HG03045 (cell line): ENCODE measurements around the gene METTL26.

Source experiments
- ATAC-seq: cut with Tn5 transposase; IDR thresholded peaks from one replicate; pipeline ENCODE4 v1.9.1; 2021; ENCODE audit warnings: mild to moderate bottlenecking, moderate library complexity; ENCODE audit not compliant: unreplicated experiment

METTL26 gene

GRCh38 chr16:636206-637080 lies at the start of gene METTL26:
Gene METTL26 (minus strand): TSS chr16:636305. CDS start chr16:636290, 15 bp downstream.
- ATAC-seq, result peak; percentile 60

GRCh38 chr16:684961-685696 lies 49.0 kb upstream of the METTL26 start:
- ATAC-seq, result no peak

GRCh38 chr16:684071-684794 lies 48.1 kb upstream of the METTL26 start, which contains the start of gene JMJD8:
Gene JMJD8 (minus strand): TSS chr16:684334. CDS start chr16:684319, 15 bp downstream.
- peak; percentile 58 for ATAC-seq

- ATAC-seq, result no peak
These were observed 47.4 kb upstream of the METTL26 start for GRCh38 chr16:683396-684070.

GRCh38 chr16:682493-683395 lies 46.6 kb upstream of the METTL26 start:
- ATAC-seq, result no peak

GRCh38 chr16:681746-682427 lies 45.8 kb upstream of the METTL26 start:
- ATAC-seq, result no peak

GRCh38 chr16:680967-681745 lies 45.1 kb upstream of the METTL26 start:
- no peak for ATAC-seq

GRCh38 chr16:680625-680945 lies 44.5 kb upstream of the METTL26 start:
- ATAC-seq, result no peak

GRCh38 chr16:679814-680624 lies 43.9 kb upstream of the METTL26 start, which contains the start of gene STUB1:
Gene STUB1 (plus strand): TSS chr16:680410. CDS start chr16:680526, 116 bp downstream.
- peak; percentile 37 for ATAC-seq

- no peak for ATAC-seq
These were observed 43.0 kb upstream of the METTL26 start for GRCh38 chr16:678858-679813.

GRCh38 chr16:678209-678857 lies 42.2 kb upstream of the METTL26 start:
- ATAC-seq, result no peak

GRCh38 chr16:677316-678190 lies 41.4 kb upstream of the METTL26 start:
- no peak for ATAC-seq

GRCh38 chr16:676913-677312 lies 40.8 kb upstream of the METTL26 start:
- no peak for ATAC-seq

- ATAC-seq, result no peak
These were observed 40.4 kb upstream of the METTL26 start for GRCh38 chr16:676565-676902.
